Endothelial cell of umbilical vein (primary cell): ENCODE data around the gene CRK. TPM values are rescaled to one million over a fixed set of nuclear protein-coding genes. Genes with fewer than 3 reads are reported as not detected.

Source experiments
- BruUV-seq: library from RNA; stranded (reverse); fragments of 400-500 nt; replicated peaks from 2 replicates; lab custom pipeline; 2021; lab: Mats Ljungman, UMichigan
- CTCF ChIA-PET: fragments of 300-600, 350-600 bp; sonication (Branson Sonifier 250); formaldehyde crosslinking; loops from one replicate; lab custom pipeline; 2021; ENCODE audit warnings: antibody characterized with exemption, inconsistent platforms; lab: Charles Lee
- POLR2A ChIA-PET: fragments of 300-600, 350-600 bp; sonication (Branson Sonifier 250); formaldehyde crosslinking; loops from one replicate; lab custom pipeline; 2021; ENCODE audit warnings: antibody characterized with exemption, inconsistent platforms; lab: Charles Lee
- DNase-seq: peaks from one replicate; pipeline ENCODE4 v3.0.0-alpha.2; 2011; ENCODE audit warnings: low read depth, low spot score
- FAIRE-seq: peaks from 2 replicates; lab custom pipeline; 2011; peaks lifted over from hg19 to GRCh38; lab: Jason Lieb, UNC
- H2AFZ ChIP-seq: 2 replicates; pipeline ENCODE4 v1.6.0; 2012; ENCODE audit warnings: low read depth, low read length, control low read depth, inconsistent platforms
- H3K27ac ChIP-seq: 2 replicates; pipeline ENCODE4 v1.5.1; 2011; ENCODE audit warnings: low read depth, mild to moderate bottlenecking, control low read depth, low read length, moderate library complexity; ENCODE audit not compliant: insufficient read depth
- H3K27me3 ChIP-seq, 2 experiments: 2 replicates each; pipeline versions ENCODE4 v1.6.0 to v1.6.1; 2011; ENCODE audit warnings: low read length in 2 of 2, mixed read lengths in 1 of 2; ENCODE audit not compliant: control insufficient read depth in 2 of 2, insufficient read depth in 2 of 2
- H3K36me3 ChIP-seq, 2 experiments: 2 replicates in 1 of 2; 3 replicates in 1 of 2; pipeline ENCODE4 v1.5.1; 2011; ENCODE audit warnings: low read length in 2 of 2, mild to moderate bottlenecking in 1 of 2, moderate library complexity in 1 of 2; ENCODE audit not compliant: control insufficient read depth in 2 of 2, insufficient read depth in 2 of 2; ENCODE audit errors: extremely low read depth in 1 of 2
- H3K4me1 ChIP-seq: 3 replicates; pipeline ENCODE4 v1.5.1; 2011; ENCODE audit warnings: mild to moderate bottlenecking, low read length; ENCODE audit not compliant: control insufficient read depth, insufficient read depth; ENCODE audit errors: extremely low read depth
- H3K4me2 ChIP-seq: 2 replicates; pipeline ENCODE4 v1.6.1; 2011; ENCODE audit warnings: low read length, control low read depth, mixed read lengths; ENCODE audit not compliant: insufficient read depth
- H3K4me3 ChIP-seq, 3 experiments: fragments of 200-600 bp in 1 of 3; sonication (generic), shearing (Covaris generic) in 1 of 3; replicated peaks in 1 of 3; 2 replicates each; pipeline ENCODE4 v1.5.1; 2011 to 2016; ENCODE audit warnings: control low read depth in 3 of 3, low read length in 3 of 3, mild to moderate bottlenecking in 2 of 3, inconsistent platforms in 1 of 3, low read depth in 1 of 3, moderate library complexity in 1 of 3; ENCODE audit not compliant: insufficient read depth in 1 of 3
- H3K79me2 ChIP-seq: 2 replicates; pipeline ENCODE4 v1.6.0; 2012; ENCODE audit warnings: low read length, inconsistent platforms; ENCODE audit not compliant: control insufficient read depth, insufficient read depth
- H3K9ac ChIP-seq: replicated peaks from 2 replicates; pipeline ENCODE3; 2011; ENCODE audit warnings: low read length, control low read depth; ENCODE audit not compliant: insufficient read depth; ENCODE audit errors: extremely low read depth
- H3K9me1 ChIP-seq: replicated peaks from 3 replicates; pipeline ENCODE4 v1.6.0; 2011; ENCODE audit warnings: mild to moderate bottlenecking, low read length; ENCODE audit not compliant: control insufficient read depth, insufficient read depth; ENCODE audit errors: extremely low read depth
- H3K9me3 ChIP-seq: replicated peaks from 2 replicates; pipeline ENCODE4 v1.5.1; 2012; ENCODE audit warnings: low read length, inconsistent platforms; ENCODE audit not compliant: control insufficient read depth, insufficient read depth
- H4K20me1 ChIP-seq: replicated peaks from 2 replicates; pipeline ENCODE3; 2011; ENCODE audit warnings: mild to moderate bottlenecking, low read length; ENCODE audit not compliant: control insufficient read depth, insufficient read depth; ENCODE audit errors: extremely low read depth
- CTCF ChIP-seq, 2 donors: IDR thresholded peaks; 1 replicate in 1 of 2; 2 replicates in 1 of 2; pipeline ENCODE4 v1.5.1; 2011; ENCODE audit warnings: low read length in 2 of 2, mild to moderate bottlenecking in 2 of 2, moderate library complexity in 2 of 2, control low read depth in 1 of 2, inconsistent platforms in 1 of 2, low read depth in 1 of 2; ENCODE audit not compliant: insufficient read depth in 1 of 2; ENCODE audit errors: extremely low read depth in 1 of 2
- EZH2 ChIP-seq: IDR thresholded peaks from 2 replicates; pipeline ENCODE4 v1.6.1; 2012; ENCODE audit warnings: borderline replicate concordance, low read depth, mild to moderate bottlenecking, moderate library complexity, low read length, inconsistent platforms; ENCODE audit not compliant: severe bottlenecking
- FOS ChIP-seq: IDR thresholded peaks from 2 replicates; pipeline ENCODE4 v1.6.1; 2011; ENCODE audit warnings: mild to moderate bottlenecking, low read length, moderate library complexity, borderline replicate concordance; ENCODE audit not compliant: insufficient read depth
- GATA2 ChIP-seq: IDR thresholded peaks from 2 replicates; pipeline ENCODE4 v1.7.0; 2011; ENCODE audit warnings: low read depth, mild to moderate bottlenecking, moderate library complexity, mixed read lengths, low read length; ENCODE audit not compliant: insufficient read length, insufficient read depth
- JUN ChIP-seq: IDR thresholded peaks from 2 replicates; pipeline ENCODE4 v1.6.1; 2011; ENCODE audit warnings: borderline replicate concordance, low read depth; ENCODE audit not compliant: insufficient read length, insufficient read depth
- MAX ChIP-seq: IDR thresholded peaks from 2 replicates; pipeline ENCODE4 v1.6.1; 2011; ENCODE audit not compliant: insufficient read depth, insufficient read length
- MYC ChIP-seq: IDR thresholded peaks from one replicate; pipeline ENCODE4 v1.6.1; 2011; ENCODE audit warnings: mild to moderate bottlenecking, low read depth, low read length
- POLR2A ChIP-seq: IDR thresholded peaks from 2 replicates; pipeline ENCODE4 v1.6.1; 2012; ENCODE audit warnings: low read depth, mild to moderate bottlenecking, control low read depth, low read length
- POLR2AphosphoS5 ChIP-seq: IDR thresholded peaks from 2 replicates; pipeline ENCODE4 v1.6.1; 2012; ENCODE audit warnings: low read depth, mild to moderate bottlenecking, control low read depth, low read length, moderate library complexity; ENCODE audit not compliant: insufficient read depth
- dilution Hi-C: fragments of 300-500 bp; cut with MboI; formaldehyde crosslinking; loops from one replicate; pipeline ENCODE4 v1.15.0; 2019; ENCODE audit warnings: low sequenced_read_pairs; ENCODE audit not compliant: extremely low pct_ligation_motif_present
- intact Hi-C: fragments of 100-400 bp; cut with micrococcal nuclease; formaldehyde crosslinking; loops from one replicate; pipeline ENCODE4 v1.10.0; 2022
- polyA plus RNA-seq, 4 experiments: library from polyadenylated mRNA; depleted of rRNA in 3 of 4; stranded (reverse) in 3 of 4; unstranded in 1 of 4; fragments of >200 nt; gene quantifications; 2 replicates each; pipeline versions ENCODE4 v1.2.1 to v1.2.3, GENCODE V29; 2011 to 2012; ENCODE audit warnings: missing spikeins in 1 of 4
- total RNA-seq: library from RNA; stranded (reverse); gene quantifications from 2 replicates; pipeline ENCODE4 v1.2.3, GENCODE V29; 2021

CRK gene
- total and polyA plus RNA-seq, 2 donors (not counting 3 experiments of a cell fraction or from before 2014, with no cell fraction given): 52.8 to 67.2 TPM

GRCh38 chr17:1471490-1471889, 15.5 kb upstream of the CRK start:
- no TSS peak for BruUV-seq
- FAIRE-seq (no peak), DNase-seq (no peak)
- H3K4me1 ChIP-seq: no peaks in the 10 kb centered on the region
- ChIA-PET POLR2A (no interaction called here), CTCF (interaction anchor here (0.5 to 1.4 kb wide), 3 partner anchors 44 to 228 kb away, joined by 3 to 4 read pairs (median 3); no protein-coding TSS in a partner anchor)
- no peak overlapping the region for H3K4me3 ChIP-seq
- TF ChIP-seq POLR2A (no peak), CTCF (IDR thresholded peaks at IDR 0.05; ENCODE audit: extremely low read depth in 1 of 2, insufficient read depth in 1 of 2, low read depth in 1 of 2, low read length in 2 of 2) (no peak)
- no peaks in the 10 kb centered on the region for H3K9me3 ChIP-seq
- H3K27me3 ChIP-seq: no peaks in the 10 kb centered on the region
- H4K20me1 ChIP-seq: no peaks in the 10 kb centered on the region
- H2AFZ ChIP-seq: no peak overlapping the region
- H3K9me1 ChIP-seq: no peaks in the 10 kb centered on the region
- intact Hi-C loops (no loop called here), dilution Hi-C loops (no loop called here)
- peaks cover 5 to 45% of the 10 kb centered on the region in 2 experiments for H3K36me3 ChIP-seq
- H3K27ac ChIP-seq: no peak overlapping the region
- H3K4me2 ChIP-seq: no peak overlapping the region
- H3K79me2 ChIP-seq: no peaks in the 10 kb centered on the region
- no peak overlapping the region for H3K9ac ChIP-seq

GRCh38 chr17:1470755-1471462, 14.9 kb upstream of the CRK start:
- no peak overlapping the region for H3K4me2 ChIP-seq
- CTCF ChIA-PET: interaction anchor here (0.7 to 0.8 kb wide), 2 partner anchors 46 to 105 kb away, joined by 3 to 4 read pairs; partner anchors contain the start of gene INPP5K
- no peaks in the 10 kb centered on the region for H3K4me1 ChIP-seq
- H3K36me3 ChIP-seq: peaks cover 5 to 46% of the 10 kb centered on the region in 2 experiments
- TF ChIP-seq JUN (no peak), EZH2 (no peak), MAX (no peak), FOS (no peak), CTCF (IDR thresholded peaks at IDR 0.05; ENCODE audit: extremely low read depth in 1 of 2, insufficient read depth in 1 of 2, low read depth in 1 of 2, low read length in 2 of 2) (no peak), POLR2A (no peak), MYC (no peak), GATA2 (no peak), POLR2AphosphoS5 (no peak)
- no peaks in the 10 kb centered on the region for H3K27me3 ChIP-seq
- POLR2A ChIA-PET: no interaction called here
- no TSS peak for BruUV-seq
- H3K79me2 ChIP-seq: no peaks in the 10 kb centered on the region
- no peaks in the 10 kb centered on the region for H3K9me1 ChIP-seq
- FAIRE-seq (no peak), DNase-seq (no peak)
- H2AFZ ChIP-seq: no peak overlapping the region
- dilution Hi-C loops (no loop called here), intact Hi-C loops (no loop called here)
- no peaks in the 10 kb centered on the region for H3K9me3 ChIP-seq
- no peak overlapping the region for H3K9ac ChIP-seq
- no peaks in the 10 kb centered on the region for H4K20me1 ChIP-seq
- no peak overlapping the region for H3K27ac ChIP-seq
- H3K4me3 ChIP-seq: no peak overlapping the region
